Neural cell (in vitro differentiated cells): Measurements from ENCODE around the gene GRIA1. TPM values are rescaled to one million over a fixed set of nuclear protein-coding genes. Genes with fewer than 3 reads are reported as not detected.

Experiments used
- H2AFZ ChIP-seq: fragments of 200-600, 300-800 bp; sonication (generic), shearing (Covaris generic); 2 replicates; pipeline ENCODE4 v1.6.0; 2014; ENCODE audit warnings: low read depth, mild to moderate bottlenecking, antibody characterized with exemption, low read length, moderate library complexity
- H3F3A ChIP-seq: fragments of 200-600 bp; shearing (Covaris generic); 2 replicates; pipeline ENCODE4 v1.6.1; 2016; ENCODE audit warnings: mild to moderate bottlenecking, moderate library complexity, mixed read lengths, antibody characterized with exemption, low read length; ENCODE audit not compliant: insufficient read depth, poor library complexity, severe bottlenecking
- H3K27ac ChIP-seq: fragments of 200-600, 300-800 bp; sonication (generic), shearing (Covaris generic); 2 replicates; pipeline ENCODE4 v1.5.1; 2014; ENCODE audit warnings: mild to moderate bottlenecking, low read length, moderate library complexity
- H3K27me3 ChIP-seq: fragments of 300-800, 200-600 bp; sonication (generic), shearing (Covaris generic); 2 replicates; pipeline ENCODE4 v1.6.0; 2014; ENCODE audit warnings: mild to moderate bottlenecking, low read depth, low read length, moderate library complexity; ENCODE audit not compliant: insufficient read depth
- H3K36me3 ChIP-seq: fragments of 300-800, 200-600 bp; sonication (generic), shearing (Covaris generic); 2 replicates; pipeline ENCODE4 v1.5.1; 2014; ENCODE audit warnings: mild to moderate bottlenecking, antibody characterized with exemption, low read length, moderate library complexity; ENCODE audit not compliant: insufficient read depth
- H3K4me2 ChIP-seq: fragments of 300-800, 200-600 bp; sonication (generic), shearing (Covaris generic); 2 replicates; pipeline ENCODE4 v1.6.0; 2014; ENCODE audit warnings: mild to moderate bottlenecking, low read length
- H3K4me3 ChIP-seq: fragments of 300-800, 200-600 bp; sonication (generic), shearing (Covaris generic); 2 replicates; pipeline ENCODE4 v1.5.1; 2014; ENCODE audit warnings: mild to moderate bottlenecking, low read length, moderate library complexity
- H3K79me2 ChIP-seq: fragments of 200-600 bp; shearing (Covaris generic); replicated peaks from 2 replicates; pipeline ENCODE4 v1.6.0; 2014; ENCODE audit warnings: mild to moderate bottlenecking, low read length, moderate library complexity; ENCODE audit not compliant: insufficient read depth
- H3K9ac ChIP-seq: fragments of 300-800, 200-600 bp; sonication (generic), shearing (Covaris generic); 2 replicates; pipeline ENCODE4 v1.6.1; 2016; ENCODE audit warnings: mild to moderate bottlenecking, low read length, mixed read lengths
- H3K9me2 ChIP-seq: fragments of 200-600 bp; shearing (Covaris generic); 2 replicates; pipeline ENCODE4 v1.6.1; 2016; ENCODE audit warnings: mild to moderate bottlenecking, low read length, mixed read lengths; ENCODE audit not compliant: insufficient read depth
- H3K9me3 ChIP-seq: fragments of 200-600, 300-800 bp; sonication (generic), shearing (Covaris generic); 2 replicates; pipeline ENCODE4 v1.6.1; 2016; ENCODE audit warnings: mild to moderate bottlenecking, mixed run types, low read length, moderate library complexity, mixed read lengths
- H4K20me1 ChIP-seq: fragments of 200-600 bp; shearing (Covaris generic); 2 replicates; pipeline ENCODE4 v1.6.1; 2016; ENCODE audit warnings: mild to moderate bottlenecking, mixed run types; ENCODE audit not compliant: insufficient read depth
- EP300 ChIP-seq: fragments of 450-650 bp; conservative IDR thresholded peaks from 2 replicates; pipeline ENCODE4 v1.6.1; 2014; ENCODE audit warnings: antibody characterized with exemption, mild to moderate bottlenecking, moderate library complexity; ENCODE audit not compliant: poor library complexity, severe bottlenecking
- EZH2 ChIP-seq: fragments of 200-600, 300-800 bp; shearing (Covaris generic), sonication (generic); IDR thresholded peaks from 2 replicates; pipeline ENCODE4 v1.6.1; 2014; ENCODE audit warnings: antibody characterized with exemption, low read length, borderline replicate concordance, mild to moderate bottlenecking; ENCODE audit not compliant: insufficient read depth, poor library complexity, severe bottlenecking
- MXI1 ChIP-seq: fragments of 450-650 bp; conservative IDR thresholded peaks from 2 replicates; pipeline ENCODE4 v1.6.1; 2014; ENCODE audit warnings: antibody characterized with exemption, mild to moderate bottlenecking; ENCODE audit not compliant: poor library complexity, severe bottlenecking
- POLR2AphosphoS5 ChIP-seq: IDR thresholded peaks from 2 replicates; pipeline ENCODE4 v1.6.1; 2012
- RAD21 ChIP-seq: fragments of 450-650 bp; conservative IDR thresholded peaks from 2 replicates; pipeline ENCODE4 v1.6.1; 2014; ENCODE audit warnings: antibody characterized with exemption, mild to moderate bottlenecking, moderate library complexity
- REST ChIP-seq: IDR thresholded peaks from 2 replicates; pipeline ENCODE4 v1.6.1; 2012; ENCODE audit warnings: borderline replicate concordance
- SMC3 ChIP-seq: fragments of 450-650 bp; conservative IDR thresholded peaks from 2 replicates; pipeline ENCODE4 v1.6.1; 2014; ENCODE audit warnings: antibody characterized with exemption, mild to moderate bottlenecking, moderate library complexity; ENCODE audit not compliant: poor library complexity
- TAF1 ChIP-seq: IDR thresholded peaks from 2 replicates; pipeline ENCODE4 v1.6.1; 2012; ENCODE audit warnings: low read depth
- polyA plus RNA-seq: library from polyadenylated mRNA; depleted of rRNA; stranded (reverse); fragments of >200 nt; gene quantifications from 2 replicates; pipeline ENCODE4 v1.2.3, GENCODE V29; 2014
- TF ChIP-seq, protein P1 (sequence below): fragments of 450-650 bp; IDR thresholded peaks from 2 replicates; pipeline ENCODE4 v1.5.1; 2014; ENCODE audit warnings: antibody characterized with exemption, mild to moderate bottlenecking, moderate library complexity; ENCODE audit not compliant: poor library complexity, severe bottlenecking

Gene GRIA1
- polyA plus RNA-seq, 1 donor from 2014 or later, result 59.6 TPM

DNA sequence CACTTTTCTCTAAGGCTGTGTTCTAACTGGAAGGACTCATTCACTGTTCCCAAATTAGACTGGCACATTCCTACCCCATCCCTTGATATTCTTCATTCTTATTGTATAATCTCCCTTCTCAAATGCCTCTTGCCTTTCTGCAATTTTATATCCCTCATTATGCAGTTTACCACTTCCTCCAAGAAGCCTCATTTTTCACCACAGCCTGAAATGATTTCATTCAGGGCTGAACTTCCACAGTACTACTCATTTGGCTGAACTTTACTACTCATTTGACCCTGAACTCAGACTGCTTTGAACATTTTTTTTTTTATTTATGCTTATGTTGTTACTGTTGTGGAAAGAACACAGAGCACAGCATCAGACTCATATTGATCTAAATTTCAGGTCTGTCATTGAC is 32.7 kb downstream of the GRIA1 start:
- Histone ChIP-seq H3K27me3 (no peaks in the 10 kb centered on the region), H4K20me1 (no peaks in the 10 kb centered on the region), H3K4me3 (no peak overlapping the region), H3F3A (no peaks in the 10 kb centered on the region), H3K79me2 (no peaks in the 10 kb centered on the region), H3K27ac (no peak overlapping the region), H2AFZ (no peak overlapping the region), H3K4me2 (no peak overlapping the region), H3K36me3 (no peaks in the 10 kb centered on the region), H3K9ac (no peak overlapping the region), H3K9me3 (no peaks in the 10 kb centered on the region), H3K9me2 (no peaks in the 10 kb centered on the region)
- TF ChIP-seq POLR2AphosphoS5 (no peak), MXI1 (no peak), RAD21 (no peak), SMC3 (no peak), EZH2 (no peak), EP300 (no peak), REST (no peak), TAF1 (no peak)
- TF ChIP-seq, protein P1, sequence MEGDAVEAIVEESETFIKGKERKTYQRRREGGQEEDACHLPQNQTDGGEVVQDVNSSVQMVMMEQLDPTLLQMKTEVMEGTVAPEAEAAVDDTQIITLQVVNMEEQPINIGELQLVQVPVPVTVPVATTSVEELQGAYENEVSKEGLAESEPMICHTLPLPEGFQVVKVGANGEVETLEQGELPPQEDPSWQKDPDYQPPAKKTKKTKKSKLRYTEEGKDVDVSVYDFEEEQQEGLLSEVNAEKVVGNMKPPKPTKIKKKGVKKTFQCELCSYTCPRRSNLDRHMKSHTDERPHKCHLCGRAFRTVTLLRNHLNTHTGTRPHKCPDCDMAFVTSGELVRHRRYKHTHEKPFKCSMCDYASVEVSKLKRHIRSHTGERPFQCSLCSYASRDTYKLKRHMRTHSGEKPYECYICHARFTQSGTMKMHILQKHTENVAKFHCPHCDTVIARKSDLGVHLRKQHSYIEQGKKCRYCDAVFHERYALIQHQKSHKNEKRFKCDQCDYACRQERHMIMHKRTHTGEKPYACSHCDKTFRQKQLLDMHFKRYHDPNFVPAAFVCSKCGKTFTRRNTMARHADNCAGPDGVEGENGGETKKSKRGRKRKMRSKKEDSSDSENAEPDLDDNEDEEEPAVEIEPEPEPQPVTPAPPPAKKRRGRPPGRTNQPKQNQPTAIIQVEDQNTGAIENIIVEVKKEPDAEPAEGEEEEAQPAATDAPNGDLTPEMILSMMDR, result no peak

- Histone ChIP-seq H2AFZ (no peak overlapping the region), H3K9ac (no peak overlapping the region), H4K20me1 (no peaks in the 10 kb centered on the region), H3K9me3 (no peaks in the 10 kb centered on the region), H3K4me3 (no peak overlapping the region), H3F3A (no peaks in the 10 kb centered on the region), H3K36me3 (no peaks in the 10 kb centered on the region), H3K79me2 (no peaks in the 10 kb centered on the region), H3K4me2 (no peak overlapping the region), H3K27ac (no peak overlapping the region), H3K9me2 (no peaks in the 10 kb centered on the region), H3K27me3 (no peaks in the 10 kb centered on the region)
- TF ChIP-seq SMC3, result no peak
- TF ChIP-seq, protein P1, result no peak
- no peak for TF ChIP-seq RAD21
- no peak for TF ChIP-seq TAF1
- TF ChIP-seq EP300, result no peak
- TF ChIP-seq POLR2AphosphoS5, result no peak
- no peak for TF ChIP-seq MXI1
- TF ChIP-seq REST, result no peak
- TF ChIP-seq EZH2, result no peak
These were observed 33.4 kb downstream of the GRIA1 start for GRCh38 chr5:153523831-153524230.
